ENCODE data around the gene SETD1A. TPM values are rescaled to one million over a fixed set of nuclear protein-coding genes. Genes with fewer than 3 reads are reported as not detected.
"Not testable (repeated sequence)": the region's sequence is repeated elsewhere in the genome, so short reads cannot be mapped to it uniquely, and the experiment has no call there.

SETD1A gene
- total RNA-seq, 2 experiments from 2014 or later = 26.5 to 26.6 TPM

- no peaks in the 10 kb centered on the region for H3K9me3 Mint-ChIP-seq
- POLR2A ChIA-PET = interaction anchor here (0.6 kb wide), 1 partner anchor 508 kb away, joined by 4 read pairs; the partner anchor contains the start of gene ZNF843
- peak; percentile 46 for DNase-seq
- H3K4me3 Mint-ChIP-seq = no peak overlapping the region
- peaks cover 8% of the 10 kb centered on the region for H3K36me3 Mint-ChIP-seq (ENCODE audit: low read depth)
- H3K27ac Mint-ChIP-seq = no peak overlapping the region
- H3K4me1 Mint-ChIP-seq = peaks cover 28% of the 10 kb centered on the region
- CTCF ChIA-PET = interaction anchor here (0.6 to 1.7 kb wide), 12 partner anchors 8 to 320 kb away, joined by 3 to 5 read pairs (median 3); partner anchors contain the start of gene FBXL19
- H3K27me3 Mint-ChIP-seq = no peaks in the 10 kb centered on the region
Measured at GRCh38 chr16:30934827-30935557, 22.6 kb upstream of the SETD1A start.

GRCh38 chr16:30937692-30938091, 19.9 kb upstream of the SETD1A start:
- Mint-ChIP-seq H3K36me3 (ENCODE audit: low read depth) (peaks cover 3% of the 10 kb centered on the region), H3K27me3 (no peaks in the 10 kb centered on the region), H3K27ac (peak overlapping the region; percentile 68), H3K4me3 (no peak overlapping the region), H3K4me1 (peaks cover 45% of the 10 kb centered on the region), H3K9me3 (no peaks in the 10 kb centered on the region)
- CTCF ChIA-PET = interaction anchor here (0.6 to 6.0 kb wide), 7 partner anchors 10 to 247 kb away, joined by 3 to 48 read pairs (median 3); no protein-coding TSS in a partner anchor
- POLR2A ChIA-PET = no interaction called here
- no peak for DNase-seq

- H3K27ac Mint-ChIP-seq, POLR2A ChIA-PET, H3K27me3 Mint-ChIP-seq, DNase-seq, H3K9me3 Mint-ChIP-seq, H3K4me3 Mint-ChIP-seq: not testable (repeated sequence)
- H3K36me3 Mint-ChIP-seq (ENCODE audit: low read depth) = peaks cover 14% of the 10 kb centered on the region
- peaks cover 42% of the 10 kb centered on the region for H3K4me1 Mint-ChIP-seq
- CTCF ChIA-PET = interaction anchor here (0.6 to 6.0 kb wide), 9 partner anchors 10 to 230 kb away, joined by 3 to 48 read pairs (median 4); no protein-coding TSS in a partner anchor
Measured at GRCh38 chr16:30939571-30939970, 18.0 kb upstream of the SETD1A start.

GRCh38 chr16:30941600-30942425, 15.7 kb upstream of the SETD1A start:
- Mint-ChIP-seq H3K9me3 (no peaks in the 10 kb centered on the region), H3K27ac (peak overlapping the region; percentile 72), H3K4me1 (peaks cover 34% of the 10 kb centered on the region), H3K4me3 (peak overlapping the region; percentile 51), H3K27me3 (no peaks in the 10 kb centered on the region), H3K36me3 (ENCODE audit: low read depth) (peaks cover 20% of the 10 kb centered on the region)
- POLR2A ChIA-PET = no interaction called here
- CTCF ChIA-PET = interaction anchor here (0.6 to 6.0 kb wide), 30 partner anchors 8 to 441 kb away, joined by 3 to 48 read pairs (median 4); partner anchors contain the start of genes FBRS, HSD3B7, SETD1A and VKORC1
- DNase-seq = peak; percentile 74

GRCh38 chr16:30942426-30942806, 15.1 kb upstream of the SETD1A start:
- no peak for DNase-seq
- Mint-ChIP-seq H3K4me3 (no peak overlapping the region), H3K9me3 (no peaks in the 10 kb centered on the region), H3K27ac (no peak overlapping the region), H3K4me1 (peaks cover 29% of the 10 kb centered on the region), H3K36me3 (ENCODE audit: low read depth) (peaks cover 24% of the 10 kb centered on the region), H3K27me3 (no peaks in the 10 kb centered on the region)
- POLR2A ChIA-PET = no interaction called here
- CTCF ChIA-PET = interaction anchor here (0.8 to 6.0 kb wide), 26 partner anchors 8 to 441 kb away, joined by 3 to 48 read pairs (median 4); partner anchors contain the start of genes HSD3B7, SETD1A and VKORC1

- H3K36me3 Mint-ChIP-seq (ENCODE audit: low read depth) = peaks cover 24% of the 10 kb centered on the region
- H3K27ac Mint-ChIP-seq = peak overlapping the region; percentile 46
- H3K4me1 Mint-ChIP-seq = peaks cover 27% of the 10 kb centered on the region
- H3K27me3 Mint-ChIP-seq = no peaks in the 10 kb centered on the region
- H3K4me3 Mint-ChIP-seq = no peak overlapping the region
- no peak for DNase-seq
- no peaks in the 10 kb centered on the region for H3K9me3 Mint-ChIP-seq
- POLR2A ChIA-PET = interaction anchor here (0.5 kb wide), 1 partner anchor 236 kb away, joined by 3 read pairs; no protein-coding TSS in a partner anchor
- CTCF ChIA-PET = interaction anchor here (0.6 to 1.3 kb wide), 5 partner anchors 9 to 125 kb away, joined by 3 to 6 read pairs (median 4); no protein-coding TSS in a partner anchor
Measured at GRCh38 chr16:30944352-30944751, 13.2 kb upstream of the SETD1A start.

- H3K27me3 Mint-ChIP-seq = no peaks in the 10 kb centered on the region
- ChIA-PET POLR2A (no interaction called here), CTCF (interaction anchor here (0.9 to 1.4 kb wide), 3 partner anchors 11 to 45 kb away, joined by 3 to 4 read pairs (median 4); no protein-coding TSS in a partner anchor)
- no peak for DNase-seq
- H3K9me3 Mint-ChIP-seq = no peaks in the 10 kb centered on the region
- H3K4me3 Mint-ChIP-seq = no peak overlapping the region
- H3K27ac Mint-ChIP-seq = no peak overlapping the region
- H3K4me1 Mint-ChIP-seq = peaks cover 37% of the 10 kb centered on the region
- peaks cover 26% of the 10 kb centered on the region for H3K36me3 Mint-ChIP-seq (ENCODE audit: low read depth)
Measured at GRCh38 chr16:30946671-30947540, 10.6 kb upstream of the SETD1A start.

GRCh38 chr16:30947541-30947858, 10.1 kb upstream of the SETD1A start:
- CTCF ChIA-PET = interaction anchor here (0.9 to 1.4 kb wide), 3 partner anchors 12 to 46 kb away, joined by 3 to 4 read pairs (median 4); no protein-coding TSS in a partner anchor
- no peak overlapping the region for H3K27ac Mint-ChIP-seq
- POLR2A ChIA-PET = no interaction called here
- no peak for DNase-seq
- peaks cover 26% of the 10 kb centered on the region for H3K36me3 Mint-ChIP-seq (ENCODE audit: low read depth)
- H3K4me1 Mint-ChIP-seq = peaks cover 31% of the 10 kb centered on the region
- H3K9me3 Mint-ChIP-seq = no peaks in the 10 kb centered on the region
- no peak overlapping the region for H3K4me3 Mint-ChIP-seq
- no peaks in the 10 kb centered on the region for H3K27me3 Mint-ChIP-seq

GRCh38 chr16:30947859-30948666, 9.5 kb upstream of the SETD1A start:
- ChIA-PET POLR2A (no interaction called here), CTCF (interaction anchor here (0.6 to 1.4 kb wide), 2 partner anchors 46 to 793 kb away, joined by 4 to 5 read pairs; no protein-coding TSS in a partner anchor)
- peak overlapping the region; percentile 50 for H3K27ac Mint-ChIP-seq
- peak overlapping the region; percentile 27 for H3K4me3 Mint-ChIP-seq
- peaks cover 23% of the 10 kb centered on the region for H3K36me3 Mint-ChIP-seq (ENCODE audit: low read depth)
- H3K4me1 Mint-ChIP-seq = peaks cover 25% of the 10 kb centered on the region
- no peaks in the 10 kb centered on the region for H3K27me3 Mint-ChIP-seq
- H3K9me3 Mint-ChIP-seq = no peaks in the 10 kb centered on the region
- DNase-seq = no peak

- H3K4me3 Mint-ChIP-seq = peak within 1 kb of the TSS; percentile 91
- ChIA-PET CTCF (interaction anchor here (0.5 to 1.8 kb wide), 8 partner anchors 9 to 232 kb away, joined by 3 to 7 read pairs (median 4); no protein-coding TSS in a partner anchor), POLR2A (no interaction called here)
Measured at GRCh38 chr16:30948667-30949649, 8.6 kb upstream of the SETD1A start, which contains the start of gene ORAI3. ORAI3 (plus strand) TSS chr16:30949068; CDS start chr16:30949290, 222 bp downstream.

More at GRCh38 chr16:30948667-30949649, 8.6 kb upstream of the SETD1A start, which contains the start of gene ORAI3:
- H3K4me1 Mint-ChIP-seq = peaks cover 31% of the 10 kb centered on the region
- H3K36me3 Mint-ChIP-seq (ENCODE audit: low read depth) = peaks cover 23% of the 10 kb centered on the region
- H3K27me3 Mint-ChIP-seq = no peaks in the 10 kb centered on the region
- H3K9me3 Mint-ChIP-seq = no peaks in the 10 kb centered on the region
- peak; percentile 53 for DNase-seq
- peak within 1 kb of the TSS; percentile 85 for H3K27ac Mint-ChIP-seq

All from activated CD4-positive, alpha-beta T cell treated with anti-CD3 and anti-CD28 coated beads, Interleukin-2, amount 10 ng/mL, durations not matched to agents 7 days and 5 days (primary cell).